A673 (cell line): ENCODE results near the gene MEF2C.

Experiments
- EZH2 ChIP-seq: fragments of 200-600 bp; sonication (generic); IDR thresholded peaks from 2 replicates; pipeline ENCODE4 v1.6.1; 2017; ENCODE audit warnings: borderline replicate concordance, low read depth, mild to moderate bottlenecking, mixed read lengths, antibody characterized with exemption, low read length; ENCODE audit not compliant: poor library complexity, severe bottlenecking
- TF ChIP-seq, protein P1 (sequence below): fragments of 300-800, 200-600 bp; sonication (generic); conservative IDR thresholded peaks from 2 replicates; pipeline ENCODE4 v1.5.1; 2017; ENCODE audit warnings: low read depth, mild to moderate bottlenecking, antibody characterized with exemption, low read length, moderate library complexity, mixed read lengths

DNA sequence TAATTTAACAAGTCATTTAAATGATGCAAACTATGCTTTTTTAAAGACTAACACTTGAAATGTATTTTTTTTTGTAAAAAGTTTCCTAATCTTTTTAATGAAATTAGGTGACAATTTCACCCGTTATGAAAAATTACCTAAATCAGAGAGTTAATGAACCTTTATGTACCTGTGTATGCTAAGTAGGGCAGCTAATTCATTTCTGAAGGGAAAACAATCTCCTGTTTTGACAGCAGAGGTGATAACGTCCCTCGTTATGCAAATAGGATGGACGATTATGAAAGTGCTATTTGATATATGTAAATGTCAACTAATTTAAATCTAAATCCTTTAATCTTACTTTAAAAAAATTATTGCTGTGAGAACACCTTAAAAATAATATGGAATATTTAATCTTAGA lies 58.8 kb downstream of the MEF2C start:
- TF ChIP-seq, protein P1, sequence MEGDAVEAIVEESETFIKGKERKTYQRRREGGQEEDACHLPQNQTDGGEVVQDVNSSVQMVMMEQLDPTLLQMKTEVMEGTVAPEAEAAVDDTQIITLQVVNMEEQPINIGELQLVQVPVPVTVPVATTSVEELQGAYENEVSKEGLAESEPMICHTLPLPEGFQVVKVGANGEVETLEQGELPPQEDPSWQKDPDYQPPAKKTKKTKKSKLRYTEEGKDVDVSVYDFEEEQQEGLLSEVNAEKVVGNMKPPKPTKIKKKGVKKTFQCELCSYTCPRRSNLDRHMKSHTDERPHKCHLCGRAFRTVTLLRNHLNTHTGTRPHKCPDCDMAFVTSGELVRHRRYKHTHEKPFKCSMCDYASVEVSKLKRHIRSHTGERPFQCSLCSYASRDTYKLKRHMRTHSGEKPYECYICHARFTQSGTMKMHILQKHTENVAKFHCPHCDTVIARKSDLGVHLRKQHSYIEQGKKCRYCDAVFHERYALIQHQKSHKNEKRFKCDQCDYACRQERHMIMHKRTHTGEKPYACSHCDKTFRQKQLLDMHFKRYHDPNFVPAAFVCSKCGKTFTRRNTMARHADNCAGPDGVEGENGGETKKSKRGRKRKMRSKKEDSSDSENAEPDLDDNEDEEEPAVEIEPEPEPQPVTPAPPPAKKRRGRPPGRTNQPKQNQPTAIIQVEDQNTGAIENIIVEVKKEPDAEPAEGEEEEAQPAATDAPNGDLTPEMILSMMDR = no peak
- no peak for TF ChIP-seq EZH2
